BJ (cell line): ENCODE results near the gene P3R3URF. TPM values are rescaled to one million over a fixed set of nuclear protein-coding genes. Genes with fewer than 3 reads are reported as not detected.

ENCODE experiments used
- CTCF ChIA-PET: fragments of 350-600 bp; formaldehyde crosslinking; extraction: SDS; loops from one replicate; lab custom pipeline; 2021; ENCODE audit warnings: antibody characterized with exemption, inconsistent platforms; lab: Yijun Ruan, JAX
- POLR2A ChIA-PET: fragments of 300-600 bp; sonication (Branson Sonifier 250); formaldehyde crosslinking; extraction: SDS; loops from one replicate; lab custom pipeline; 2021; ENCODE audit warnings: antibody characterized with exemption; lab: Charles Lee
- DNase-seq: peaks from one replicate; pipeline ENCODE4 v3.0.0-alpha.2; 2011; ENCODE audit warnings: low read depth
- H3K27me3 ChIP-seq: 2 replicates; pipeline ENCODE4 v1.6.0; 2011; ENCODE audit warnings: low read length; ENCODE audit not compliant: control insufficient read depth, insufficient read depth
- H3K36me3 ChIP-seq: 2 replicates; pipeline ENCODE4 v1.5.1; 2011; ENCODE audit warnings: low read length; ENCODE audit not compliant: control insufficient read depth, insufficient read depth
- H3K4me3 ChIP-seq: 2 replicates; pipeline ENCODE4 v1.5.1; 2011; ENCODE audit warnings: low read depth, mild to moderate bottlenecking, control low read depth, low read length
- polyA plus RNA-seq: library from polyadenylated mRNA; depleted of rRNA; stranded (reverse); fragments of >200 nt; gene quantifications from 2 replicates; pipeline ENCODE4 v1.2.3, GENCODE V29; 2011
- TF ChIP-seq, protein P1 (sequence below): IDR thresholded peaks from 2 replicates; pipeline ENCODE4 v1.5.1; 2011; ENCODE audit warnings: low read depth, mild to moderate bottlenecking, control low read depth, inconsistent platforms, low read length, moderate library complexity; ENCODE audit not compliant: insufficient read depth

P3R3URF gene
- polyA plus RNA-seq, 1 experiment, result not detected

DNA sequence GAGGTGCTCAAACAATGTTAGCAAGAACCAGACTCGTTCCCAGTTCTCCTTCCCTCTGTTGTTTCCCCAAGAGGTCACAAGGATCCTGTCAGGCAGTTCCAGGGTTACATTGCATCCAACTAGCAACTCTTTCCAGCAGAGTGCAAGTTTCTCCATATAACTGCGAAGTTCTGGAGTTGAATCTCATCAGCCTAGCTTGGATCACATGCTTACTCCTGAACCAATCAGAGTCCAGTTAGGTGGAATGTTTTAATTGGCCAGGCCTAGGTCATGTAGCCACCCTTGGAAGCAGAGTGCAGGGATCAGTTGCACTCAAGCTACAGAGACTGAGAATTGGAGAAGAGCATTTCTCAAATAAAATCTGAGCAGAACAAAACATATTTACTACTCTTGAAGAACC, 28.0 kb downstream of the P3R3URF start:
- H3K4me3 ChIP-seq, result no peak overlapping the region
- DNase-seq, result no peak
- POLR2A ChIA-PET, result no interaction called here
- TF ChIP-seq, protein P1, sequence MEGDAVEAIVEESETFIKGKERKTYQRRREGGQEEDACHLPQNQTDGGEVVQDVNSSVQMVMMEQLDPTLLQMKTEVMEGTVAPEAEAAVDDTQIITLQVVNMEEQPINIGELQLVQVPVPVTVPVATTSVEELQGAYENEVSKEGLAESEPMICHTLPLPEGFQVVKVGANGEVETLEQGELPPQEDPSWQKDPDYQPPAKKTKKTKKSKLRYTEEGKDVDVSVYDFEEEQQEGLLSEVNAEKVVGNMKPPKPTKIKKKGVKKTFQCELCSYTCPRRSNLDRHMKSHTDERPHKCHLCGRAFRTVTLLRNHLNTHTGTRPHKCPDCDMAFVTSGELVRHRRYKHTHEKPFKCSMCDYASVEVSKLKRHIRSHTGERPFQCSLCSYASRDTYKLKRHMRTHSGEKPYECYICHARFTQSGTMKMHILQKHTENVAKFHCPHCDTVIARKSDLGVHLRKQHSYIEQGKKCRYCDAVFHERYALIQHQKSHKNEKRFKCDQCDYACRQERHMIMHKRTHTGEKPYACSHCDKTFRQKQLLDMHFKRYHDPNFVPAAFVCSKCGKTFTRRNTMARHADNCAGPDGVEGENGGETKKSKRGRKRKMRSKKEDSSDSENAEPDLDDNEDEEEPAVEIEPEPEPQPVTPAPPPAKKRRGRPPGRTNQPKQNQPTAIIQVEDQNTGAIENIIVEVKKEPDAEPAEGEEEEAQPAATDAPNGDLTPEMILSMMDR, result no peak
- no peaks in the 10 kb centered on the region; the same call in 1 of the 2 replicates for H3K27me3 ChIP-seq
- CTCF ChIA-PET, result interaction anchor here (0.6 kb wide), 1 partner anchor 39 kb away, joined by 6 read pairs; no protein-coding TSS in a partner anchor
- H3K36me3 ChIP-seq, result no peaks in the 10 kb centered on the region

DNA sequence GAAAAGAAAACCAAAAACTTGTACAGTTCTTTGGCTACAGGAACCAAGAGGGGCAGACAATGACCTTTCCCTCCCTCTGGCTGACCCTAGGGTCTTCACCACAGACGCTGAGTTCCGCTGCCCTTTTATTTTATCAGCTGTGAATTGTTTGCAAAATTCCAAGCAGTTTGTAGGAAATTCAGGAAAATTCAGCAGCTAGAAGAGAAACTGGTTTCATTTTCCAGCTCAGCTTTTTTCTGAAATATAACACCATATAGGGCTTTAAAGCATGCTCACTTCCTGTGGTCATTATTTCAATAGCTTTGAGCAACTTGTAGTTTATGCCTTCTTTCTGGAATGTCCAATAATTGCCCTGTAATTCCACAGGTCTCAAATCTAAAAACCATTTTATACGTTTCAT, 38.4 kb downstream of the P3R3URF start:
- DNase-seq, result no peak
- CTCF ChIA-PET, result interaction anchor here (1.1 kb wide), 1 partner anchor 13 kb away, joined by 3 read pairs; no protein-coding TSS in a partner anchor

DNA sequence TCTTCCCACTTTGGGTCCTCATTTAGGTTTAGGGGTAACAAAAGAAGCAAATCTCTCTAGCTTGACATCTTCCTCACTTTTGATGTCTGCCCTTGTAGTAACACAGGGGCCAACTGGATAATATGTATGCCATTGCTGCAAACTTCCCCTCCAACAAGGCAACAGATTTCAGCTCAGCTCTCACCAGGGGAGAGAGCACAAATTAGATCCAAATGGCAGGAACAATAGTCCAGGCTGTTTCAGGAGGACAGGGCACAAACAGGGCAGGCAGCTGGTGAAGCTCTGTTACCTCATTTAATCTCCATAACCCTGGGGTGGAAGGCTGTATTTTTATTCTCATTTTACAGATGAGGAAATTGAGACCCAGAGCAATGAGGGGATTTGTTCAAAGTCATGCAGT, 39.6 kb downstream of the P3R3URF start:
- Histone ChIP-seq H3K36me3 (no peaks in the 10 kb centered on the region), H3K4me3 (no peak overlapping the region), H3K27me3 (no peaks in the 10 kb centered on the region)
- DNase-seq, result no peak
- POLR2A ChIA-PET, result no interaction called here
- TF ChIP-seq, protein P1, result no peak
- CTCF ChIA-PET, result interaction anchor here (1.0 kb wide), 1 partner anchor 13 kb away, joined by 3 read pairs; no protein-coding TSS in a partner anchor

More for the DNA sequence above, 38.4 kb downstream of the P3R3URF start:
- no peaks in the 10 kb centered on the region for H3K27me3 ChIP-seq
- no peaks in the 10 kb centered on the region for H3K36me3 ChIP-seq
- TF ChIP-seq, protein P1, result no peak
- POLR2A ChIA-PET, result interaction anchor here (0.7 kb wide), 1 partner anchor 98 kb away, joined by 3 read pairs; no protein-coding TSS in a partner anchor
- peak overlapping the region; percentile 25 for H3K4me3 ChIP-seq

DNA sequence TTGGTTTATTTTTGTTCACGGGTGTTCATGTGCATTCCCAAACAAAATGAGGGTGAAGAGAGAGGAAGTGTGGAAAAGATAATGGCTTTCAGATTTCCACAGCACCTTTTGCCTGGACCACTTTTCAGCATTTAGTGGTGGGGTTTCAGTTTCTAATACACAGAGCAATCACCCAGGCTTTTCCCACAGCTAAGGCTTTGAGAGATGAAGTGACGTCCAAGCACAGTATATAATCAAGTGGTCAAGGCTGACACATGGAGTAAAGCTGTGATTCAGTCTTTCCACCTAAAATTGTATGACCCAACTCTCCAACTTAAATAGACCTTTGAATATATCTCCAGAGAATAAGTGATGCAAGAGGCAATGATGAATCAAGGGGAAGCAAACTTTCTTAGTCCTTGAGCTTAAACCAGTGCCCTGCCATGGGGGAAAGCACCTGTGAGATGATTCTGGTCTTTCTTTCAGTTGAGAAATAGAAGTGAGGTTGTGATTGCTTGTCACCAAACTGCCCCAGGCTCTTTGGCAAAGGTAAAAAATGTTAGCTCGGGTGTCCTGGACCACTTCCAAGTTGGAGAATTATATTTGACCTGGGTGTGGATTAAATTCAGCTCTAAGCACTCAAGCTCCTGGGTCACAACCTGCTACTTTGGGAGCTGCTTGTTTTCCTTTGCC, 41.5 kb downstream of the P3R3URF start:
- Histone ChIP-seq H3K27me3 (no peaks in the 10 kb centered on the region), H3K36me3 (no peaks in the 10 kb centered on the region), H3K4me3 (no peak overlapping the region)
- POLR2A ChIA-PET, result no interaction called here
- CTCF ChIA-PET, result interaction anchor here (0.6 kb wide), 2 partner anchors 12 to 41 kb away, joined by 3 read pairs; no protein-coding TSS in a partner anchor
- DNase-seq, result no peak
- TF ChIP-seq, protein P1, result no peak

DNA sequence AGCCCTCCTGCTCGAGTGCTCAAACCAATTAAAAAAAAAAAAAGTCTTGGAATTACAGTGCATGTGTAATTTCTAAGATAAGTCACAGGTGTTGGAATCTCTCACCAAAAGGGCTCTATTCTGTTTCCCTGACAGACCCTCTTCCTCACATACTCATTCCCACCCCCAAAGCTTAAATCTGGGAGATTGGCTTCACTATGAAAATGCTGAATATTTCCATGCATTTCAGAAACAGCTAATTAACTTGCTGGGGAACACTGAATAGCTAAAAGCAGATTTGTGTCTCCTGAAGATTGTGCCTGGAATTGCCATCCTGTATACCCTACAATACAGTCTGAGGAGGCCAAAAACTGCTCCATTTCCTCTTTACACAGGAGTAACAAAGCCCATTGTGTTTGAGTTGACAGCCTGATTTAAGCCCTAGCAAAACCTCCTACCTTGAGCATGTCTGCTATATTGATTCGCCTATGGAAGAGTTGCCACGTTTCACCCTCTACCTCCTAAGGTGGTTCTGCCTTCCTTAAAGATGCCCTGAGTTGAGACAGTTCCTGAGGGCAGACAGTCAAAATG, 42.4 kb downstream of the P3R3URF start:
- no peaks in the 10 kb centered on the region for H3K36me3 ChIP-seq
- no peak for DNase-seq
- ChIA-PET POLR2A (no interaction called here), CTCF (interaction anchor here (0.6 kb wide), 1 partner anchor 13 kb away, joined by 3 read pairs; no protein-coding TSS in a partner anchor)
- TF ChIP-seq, protein P1, result no peak
- no peak overlapping the region; the same call in 1 of the 2 replicates for H3K4me3 ChIP-seq
- no peaks in the 10 kb centered on the region for H3K27me3 ChIP-seq
